ENCODE results near the gene FAM200B.

GRCh38 chr4:15651676-15652075 lies 30.0 kb upstream of the FAM200B start:
- TF ChIP-seq CTCF (IDR thresholded peaks at IDR 0.05; ENCODE audit: low read length) (no peak), EZH2 (IDR thresholded peaks at IDR 0.05; ENCODE audit: borderline replicate concordance, low read length) (no peak)

All from OCI-LY1 (cell line).